Hypothalamus (tissue), 51 donors: ENCODE measurements around the gene UCKL1.
"Not testable (repeated sequence)": the region's sequence is repeated elsewhere in the genome, so short reads cannot be mapped to it uniquely, and the experiment has no call there.

Experiments
- DNase-seq, 51 donors: peaks; one replicate each; lab custom pipeline; 2025; lab: John Stamatoyannopoulos, UW

UCKL1 gene

GRCh38 chr20:63973160-63973479 lies 16.9 kb upstream of the UCKL1 start:
- DNase-seq, result no peak

- DNase-seq, result no peak
Observed at GRCh38 chr20:63972312-63973159, 16.3 kb upstream of the UCKL1 start.

GRCh38 chr20:63971960-63972311 lies 15.7 kb upstream of the UCKL1 start:
- not testable (repeated sequence) for DNase-seq

- no peak for DNase-seq
Observed at GRCh38 chr20:63970714-63971431, 14.7 kb upstream of the UCKL1 start.

- DNase-seq, result peak in 27 of 51 donors; percentile 18 to 71 (median 44)
Observed at GRCh38 chr20:63969838-63970713, 13.9 kb upstream of the UCKL1 start, which contains the start of gene ZNF512B. TSS of gene ZNF512B (minus strand) at chr20:63969930. CDS start at chr20:63967950, 1,980 bp downstream.

GRCh38 chr20:63968928-63969760 lies 12.9 kb upstream of the UCKL1 start:
- peak in 4 of 51 donors; percentile 22 to 56 (median 38) for DNase-seq

- DNase-seq, result no peak
Observed at GRCh38 chr20:63968136-63968927, 12.1 kb upstream of the UCKL1 start.

- DNase-seq, result no peak
Observed at GRCh38 chr20:63967330-63968135, 11.3 kb upstream of the UCKL1 start.

GRCh38 chr20:63966944-63967322 lies 10.7 kb upstream of the UCKL1 start:
- no peak for DNase-seq

- no peak for DNase-seq
Observed at GRCh38 chr20:63966172-63966943, 10.1 kb upstream of the UCKL1 start.

- no peak for DNase-seq
Observed at GRCh38 chr20:63964412-63964811, 8.2 kb upstream of the UCKL1 start.

GRCh38 chr20:63963784-63964301 lies 7.6 kb upstream of the UCKL1 start:
- no peak for DNase-seq

GRCh38 chr20:63963348-63963741 lies 7.1 kb upstream of the UCKL1 start:
- no peak for DNase-seq

GRCh38 chr20:63962426-63963347 lies 6.5 kb upstream of the UCKL1 start:
- DNase-seq, result no peak

GRCh38 chr20:63961664-63962425 lies 5.6 kb upstream of the UCKL1 start:
- no peak for DNase-seq
